CD4-positive, alpha-beta T cell treated with Interleukin-4 for 4 hours (primary cell): ENCODE measurements around the gene SH3RF3.

Source experiments
- DNase-seq: peaks from one replicate; pipeline ENCODE4 v3.0.0-alpha.2; 2020

SH3RF3 gene

DNA sequence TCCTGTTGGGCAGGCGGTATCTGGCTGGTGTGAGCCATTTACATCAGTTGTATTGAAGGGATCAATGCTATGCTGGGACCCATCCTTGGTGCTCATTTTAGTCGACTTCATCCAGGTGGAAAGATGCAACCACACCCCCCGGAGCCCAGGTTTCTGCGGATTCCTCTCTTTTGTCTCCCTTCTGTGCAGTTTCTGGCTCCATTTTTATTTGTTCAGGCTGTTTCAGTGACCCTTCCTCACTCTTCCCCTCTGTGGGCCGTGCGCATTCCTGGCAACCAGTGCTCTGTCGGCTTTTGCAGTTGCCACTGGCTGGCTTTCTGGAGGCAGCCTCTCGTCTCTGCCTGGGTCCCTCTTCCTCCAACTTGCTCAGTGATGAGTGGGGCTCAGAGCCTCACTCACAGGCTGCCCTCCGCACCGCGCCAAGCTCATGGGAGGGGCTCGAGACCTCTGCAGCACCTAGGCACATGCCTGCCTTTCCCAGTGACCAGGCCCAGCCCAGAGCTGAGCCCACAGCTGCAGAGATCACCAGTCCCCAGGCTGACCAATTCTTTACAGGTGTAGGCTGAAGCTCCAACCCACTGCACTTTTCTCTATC, 12.1 kb downstream of the SH3RF3 start:
- DNase-seq, result no peak

- DNase-seq, result no peak
These were observed 12.8 kb downstream of the SH3RF3 start for GRCh38 chr2:109141727-109142283.

- no peak for DNase-seq
These were observed 13.6 kb downstream of the SH3RF3 start for GRCh38 chr2:109142416-109143210.

GRCh38 chr2:109143214-109144187, 14.5 kb downstream of the SH3RF3 start:
- DNase-seq, result peak; percentile 45

DNA sequence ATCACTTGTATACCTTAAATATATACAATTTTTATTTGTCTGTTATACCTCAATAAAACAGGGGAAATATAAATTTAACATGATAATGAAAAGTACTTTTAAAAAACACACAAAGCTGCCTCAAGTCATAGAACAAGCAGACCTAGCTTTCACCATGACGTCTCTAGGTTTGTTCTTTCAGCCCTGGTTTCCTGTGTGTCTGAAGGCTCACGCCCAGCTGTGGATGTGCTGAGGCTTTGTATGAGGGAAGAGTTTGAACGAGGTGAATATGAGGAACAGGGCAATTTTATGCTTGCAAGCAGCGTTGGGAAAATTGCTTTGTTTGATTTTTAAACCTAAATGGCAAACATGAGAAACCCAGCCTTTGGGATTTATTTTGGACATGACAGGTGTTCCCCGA, 15.3 kb downstream of the SH3RF3 start:
- DNase-seq, result no peak

DNA sequence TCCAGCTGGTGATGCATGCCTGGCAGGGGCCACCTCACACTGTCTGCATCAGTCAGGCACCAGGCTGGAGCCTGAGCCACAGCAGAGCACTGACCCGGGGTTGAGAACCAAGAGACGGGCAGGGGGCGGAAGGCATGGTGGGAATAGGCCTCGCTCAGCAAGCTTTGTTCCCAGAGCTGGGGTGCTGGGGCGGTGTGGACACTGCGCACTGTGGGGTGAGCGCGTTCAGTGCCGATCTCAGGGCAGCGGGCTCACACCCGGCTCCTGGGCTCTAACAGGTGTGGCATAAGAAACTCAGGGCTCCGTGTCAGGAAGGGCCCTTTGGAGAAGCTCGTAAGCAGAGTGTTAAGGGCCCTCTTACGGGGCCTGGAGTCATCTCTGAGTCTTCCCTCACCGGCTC, 15.7 kb downstream of the SH3RF3 start:
- no peak for DNase-seq

DNA sequence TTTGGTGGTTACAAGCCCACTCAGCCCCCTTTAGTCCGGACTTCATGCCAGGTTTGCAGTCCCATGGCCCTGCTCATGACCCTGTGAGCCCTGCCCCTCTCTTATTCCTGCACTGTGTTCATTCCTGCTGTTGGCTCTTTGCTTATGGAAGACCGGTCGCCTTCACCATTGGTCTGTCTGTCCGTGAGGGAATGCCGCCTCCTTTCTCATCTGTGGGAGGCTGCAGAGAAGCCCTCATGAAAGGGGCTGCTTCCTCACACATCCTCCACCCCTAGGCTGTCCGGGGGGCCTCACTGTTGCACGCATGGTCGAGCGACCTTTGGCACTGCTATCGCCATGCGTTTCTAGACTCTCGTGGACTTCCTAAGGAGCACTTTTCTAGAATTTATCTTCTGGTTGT, 16.3 kb downstream of the SH3RF3 start:
- no peak for DNase-seq

DNA sequence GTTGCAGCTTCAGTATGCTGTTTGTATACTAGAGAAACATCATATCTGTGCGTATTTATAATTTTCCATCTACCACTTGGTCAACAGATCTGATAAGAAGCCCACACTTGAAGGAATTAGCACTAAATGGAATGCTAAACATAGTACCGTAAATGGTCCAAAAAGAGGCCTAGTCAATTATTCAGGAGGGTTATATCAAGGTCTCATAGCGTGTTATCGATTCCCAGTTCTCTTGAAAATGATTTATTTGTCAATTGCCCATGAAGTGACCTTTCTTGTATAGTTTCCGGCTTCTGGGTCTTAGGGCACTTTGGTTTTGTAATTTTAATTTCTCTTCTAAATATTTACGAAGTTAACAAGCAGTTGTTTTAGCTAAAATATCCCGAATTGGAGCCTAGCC, 18.4 kb downstream of the SH3RF3 start:
- DNase-seq, result no peak

DNA sequence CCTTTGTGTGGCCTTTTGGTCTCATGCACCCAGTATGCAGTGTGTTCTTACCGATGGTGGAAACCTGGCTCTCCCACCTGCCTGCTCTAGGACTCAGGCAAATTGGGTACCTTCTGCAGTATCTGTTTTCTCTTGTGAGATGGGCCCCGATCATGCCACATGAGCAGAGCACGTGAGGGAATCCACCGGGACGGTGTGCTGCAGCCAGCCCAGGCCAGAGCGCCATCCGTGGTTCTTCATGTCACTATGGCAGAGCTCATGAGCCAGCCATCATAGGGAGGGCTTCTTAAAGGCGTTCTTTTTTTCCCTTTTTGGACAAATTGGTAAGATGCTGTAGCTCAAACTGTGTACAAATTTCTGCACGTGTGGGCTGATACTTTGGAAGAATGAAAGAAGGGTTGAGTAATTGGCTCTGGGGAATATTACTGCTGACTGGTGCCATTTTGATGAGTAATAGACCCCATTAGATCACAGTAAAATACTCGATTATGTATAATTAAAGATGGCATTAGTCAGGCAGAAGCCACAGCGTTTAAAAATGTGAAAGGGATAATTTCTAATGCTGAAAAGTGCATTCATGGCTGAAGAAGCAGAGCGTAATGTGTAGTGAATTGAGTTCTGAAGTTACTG, 19.2 kb downstream of the SH3RF3 start:
- DNase-seq, result no peak

DNA sequence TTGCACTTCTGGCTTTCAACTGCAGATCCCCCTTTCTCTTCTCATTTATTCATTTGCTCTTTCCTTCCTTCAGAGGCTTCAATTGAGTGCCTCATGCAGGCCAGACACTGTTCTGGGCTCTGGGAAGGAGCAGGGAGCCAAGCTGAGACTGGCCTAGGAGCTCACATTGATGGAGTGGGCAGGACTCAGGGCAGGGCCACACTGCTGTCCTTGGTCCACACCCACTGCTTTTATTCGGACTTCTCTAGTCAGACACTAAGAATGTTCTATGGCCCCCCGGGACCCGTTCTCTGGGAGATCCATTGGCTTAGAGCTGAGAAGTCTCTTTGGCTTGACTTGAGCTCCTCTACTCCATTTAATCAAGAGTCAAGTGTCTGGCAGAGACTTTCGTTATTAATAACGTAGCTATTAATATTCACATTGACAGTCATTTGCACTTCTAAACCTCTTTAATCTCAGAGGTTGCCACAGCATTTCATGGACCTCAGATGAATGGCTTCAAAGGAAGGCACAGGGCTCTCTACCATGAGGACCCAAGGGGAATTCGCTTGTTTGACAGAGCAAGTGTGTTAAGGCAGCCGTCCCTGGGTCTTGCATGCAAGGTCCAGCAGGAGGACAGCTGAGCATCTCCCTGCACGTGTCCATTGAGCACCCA, 20.1 kb downstream of the SH3RF3 start:
- DNase-seq, result no peak

GRCh38 chr2:109150559-109150958, 21.6 kb downstream of the SH3RF3 start:
- no peak for DNase-seq

- DNase-seq, result no peak
These were observed 22.5 kb downstream of the SH3RF3 start for GRCh38 chr2:109151519-109151918.

DNA sequence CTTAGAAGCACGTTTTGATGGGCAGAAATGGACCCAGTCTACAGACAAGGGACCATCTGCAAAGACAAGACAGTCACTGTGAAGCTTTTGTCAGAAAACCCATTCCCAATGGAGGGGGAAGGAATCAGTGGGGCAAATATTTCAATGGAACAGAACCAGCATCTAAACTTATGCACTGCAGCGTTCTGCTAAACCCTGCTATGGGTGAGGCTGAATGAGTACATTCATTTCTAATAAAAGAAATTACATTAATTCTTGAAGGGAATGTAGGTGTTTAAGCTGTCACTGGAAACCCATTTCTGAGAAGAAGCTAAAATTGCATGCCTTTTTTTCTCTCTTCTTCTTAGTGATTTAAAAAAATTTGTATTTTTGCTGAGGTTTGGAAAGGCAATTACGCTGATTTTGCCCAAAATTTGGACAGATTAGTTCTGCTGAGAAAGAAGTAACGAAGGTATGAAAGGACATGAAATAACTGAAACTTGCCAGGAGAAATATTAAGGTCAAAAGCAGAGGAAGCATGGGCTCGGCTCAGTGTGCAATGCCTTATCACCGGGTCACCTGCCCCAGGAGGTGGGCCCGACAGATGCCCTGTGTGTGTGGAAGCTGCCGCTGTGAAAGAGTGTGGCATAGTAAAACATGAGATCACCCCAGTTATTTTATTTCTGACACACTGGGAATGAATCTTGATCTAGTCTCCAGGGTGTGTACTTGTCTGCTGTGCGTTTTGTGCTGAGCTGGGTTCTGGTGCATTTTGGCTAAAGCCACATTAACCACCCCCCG, 24.2 kb downstream of the SH3RF3 start:
- no peak for DNase-seq

DNA sequence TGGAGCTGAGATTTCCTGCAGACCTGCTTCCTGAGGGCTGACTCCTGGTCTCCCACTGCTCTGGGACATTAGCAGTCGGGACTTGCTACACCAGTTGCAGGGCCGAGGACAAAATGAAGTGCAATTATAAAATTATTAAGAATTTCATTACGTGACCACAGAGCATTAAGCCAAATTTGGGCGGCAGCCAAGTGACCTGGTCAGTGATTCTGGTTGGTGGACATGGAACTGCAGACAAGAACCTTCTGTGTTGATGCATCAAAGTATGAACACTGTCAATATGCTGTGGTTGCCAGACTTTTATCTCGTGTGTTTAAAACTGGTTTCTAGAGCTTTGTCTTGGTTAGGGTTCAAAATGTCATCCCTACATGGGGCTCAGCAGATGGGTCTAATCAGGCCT, 24.8 kb downstream of the SH3RF3 start:
- DNase-seq, result no peak

DNA sequence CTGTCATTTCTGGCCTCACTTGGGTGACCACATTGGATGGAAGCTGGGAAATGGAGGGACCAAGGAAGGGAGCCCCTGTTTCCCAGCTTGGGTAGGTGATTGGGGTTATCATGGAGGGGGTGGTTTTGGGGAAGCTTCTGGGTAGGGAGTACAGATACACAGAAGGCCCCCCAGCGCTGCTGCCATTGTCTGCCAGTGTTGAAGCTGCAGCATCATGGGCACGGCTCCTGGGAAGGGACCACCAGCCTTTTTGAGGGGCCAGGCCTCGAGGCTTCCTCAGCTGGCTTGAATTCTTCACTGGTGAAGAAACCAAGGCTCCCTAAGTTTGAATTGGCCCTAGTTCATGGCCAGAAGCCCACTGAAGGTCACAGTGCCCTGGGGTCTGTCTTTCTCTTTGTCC, 25.2 kb downstream of the SH3RF3 start:
- no peak for DNase-seq

DNA sequence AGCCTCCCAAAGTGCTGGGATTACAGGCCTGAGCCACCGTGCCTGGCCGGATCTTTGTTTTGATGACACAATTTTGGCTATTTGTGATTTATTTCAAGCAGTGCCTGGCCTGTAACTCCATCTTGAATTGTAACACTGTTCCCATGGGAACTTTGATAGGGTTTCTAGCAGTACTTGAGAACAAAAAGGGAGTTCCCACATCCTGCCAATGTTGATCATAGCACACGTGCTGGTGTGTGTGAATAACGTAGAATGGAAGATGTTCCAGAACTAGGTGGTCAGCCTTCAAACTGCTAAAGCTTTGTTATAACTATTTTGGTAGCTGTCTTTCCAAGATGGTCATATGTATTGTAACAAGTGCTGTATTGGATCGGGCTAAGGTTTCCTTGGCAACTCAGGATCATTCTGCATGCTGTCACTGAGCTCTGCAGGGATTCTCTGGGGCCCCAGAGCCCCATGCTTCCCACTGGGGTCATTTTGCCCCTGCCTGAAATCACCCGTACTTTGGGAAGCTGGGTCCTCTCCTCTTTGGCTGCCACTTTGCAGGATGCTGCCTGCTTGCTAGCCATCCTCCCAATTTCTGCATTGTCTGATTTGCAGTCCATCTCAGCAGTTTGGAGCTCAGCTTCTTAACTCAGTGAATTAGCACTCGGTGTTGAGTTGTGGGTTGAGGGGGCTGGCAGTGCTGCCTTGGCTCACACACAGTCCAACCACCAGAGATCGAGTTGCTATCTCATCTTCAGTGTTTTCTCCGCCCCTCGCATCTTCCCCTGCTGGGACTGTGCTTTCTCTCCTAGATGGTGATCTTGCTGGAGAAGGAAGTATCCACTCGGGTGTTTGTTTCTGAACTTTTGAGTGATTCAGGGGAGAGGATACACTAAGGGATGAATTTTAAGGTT, 26.8 kb downstream of the SH3RF3 start:
- no peak for DNase-seq

DNA sequence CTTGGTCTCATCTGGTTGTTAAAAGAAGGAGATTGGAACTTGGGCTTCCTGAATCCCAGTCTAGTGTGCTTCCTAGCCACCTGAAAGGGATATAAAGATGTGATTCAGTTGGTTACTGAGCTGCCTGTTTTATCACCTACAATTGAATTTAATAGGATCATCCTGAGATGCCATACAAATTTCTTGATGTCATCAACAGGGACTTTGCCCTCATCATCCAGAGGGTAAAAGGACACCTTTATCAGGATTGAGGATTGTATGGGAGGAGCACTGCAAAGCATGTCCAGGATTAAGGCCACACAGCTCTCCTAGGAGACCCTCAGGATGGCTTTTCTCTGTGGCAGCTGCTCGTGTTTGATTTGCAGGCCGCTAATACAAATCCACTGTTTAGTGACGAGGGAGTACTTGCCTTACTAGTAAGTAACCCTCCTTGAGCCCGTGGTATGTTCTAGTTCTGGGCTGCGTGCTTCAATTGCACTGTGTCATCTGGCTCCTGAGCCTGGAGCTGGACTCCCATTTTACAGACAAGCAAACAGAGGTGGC, 28.6 kb downstream of the SH3RF3 start:
- no peak for DNase-seq

- DNase-seq, result no peak
These were observed 29.2 kb downstream of the SH3RF3 start for GRCh38 chr2:109158237-109158636.

DNA sequence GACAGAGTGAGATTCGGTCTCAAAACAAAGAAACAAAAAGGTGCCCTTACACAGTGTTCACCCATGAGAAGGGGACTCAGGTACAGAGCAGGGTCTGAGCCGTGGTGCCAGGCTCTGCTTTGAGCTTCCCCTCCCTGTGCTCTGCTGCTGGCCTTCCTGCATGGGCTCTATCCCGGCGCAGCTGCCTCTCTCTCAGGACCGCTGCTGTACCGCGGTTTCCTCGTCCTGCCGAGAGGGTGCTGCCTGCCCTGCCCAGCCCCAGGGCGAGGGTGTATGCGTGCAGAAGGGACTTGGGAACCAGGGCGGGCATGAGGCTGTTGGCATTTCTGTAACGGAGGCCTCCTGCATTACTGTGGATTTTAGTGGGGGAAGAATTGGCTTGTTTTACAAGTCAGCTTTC, 30.1 kb downstream of the SH3RF3 start:
- no peak for DNase-seq
